ENCODE measurements around the gene CALCR. TPM values are rescaled to one million over a fixed set of nuclear protein-coding genes. Genes with fewer than 3 reads are reported as not detected.

The CALCR gene
- under 1 TPM; 0.15 to 0.80 (median 0.66) TPM for total RNA-seq

DNA sequence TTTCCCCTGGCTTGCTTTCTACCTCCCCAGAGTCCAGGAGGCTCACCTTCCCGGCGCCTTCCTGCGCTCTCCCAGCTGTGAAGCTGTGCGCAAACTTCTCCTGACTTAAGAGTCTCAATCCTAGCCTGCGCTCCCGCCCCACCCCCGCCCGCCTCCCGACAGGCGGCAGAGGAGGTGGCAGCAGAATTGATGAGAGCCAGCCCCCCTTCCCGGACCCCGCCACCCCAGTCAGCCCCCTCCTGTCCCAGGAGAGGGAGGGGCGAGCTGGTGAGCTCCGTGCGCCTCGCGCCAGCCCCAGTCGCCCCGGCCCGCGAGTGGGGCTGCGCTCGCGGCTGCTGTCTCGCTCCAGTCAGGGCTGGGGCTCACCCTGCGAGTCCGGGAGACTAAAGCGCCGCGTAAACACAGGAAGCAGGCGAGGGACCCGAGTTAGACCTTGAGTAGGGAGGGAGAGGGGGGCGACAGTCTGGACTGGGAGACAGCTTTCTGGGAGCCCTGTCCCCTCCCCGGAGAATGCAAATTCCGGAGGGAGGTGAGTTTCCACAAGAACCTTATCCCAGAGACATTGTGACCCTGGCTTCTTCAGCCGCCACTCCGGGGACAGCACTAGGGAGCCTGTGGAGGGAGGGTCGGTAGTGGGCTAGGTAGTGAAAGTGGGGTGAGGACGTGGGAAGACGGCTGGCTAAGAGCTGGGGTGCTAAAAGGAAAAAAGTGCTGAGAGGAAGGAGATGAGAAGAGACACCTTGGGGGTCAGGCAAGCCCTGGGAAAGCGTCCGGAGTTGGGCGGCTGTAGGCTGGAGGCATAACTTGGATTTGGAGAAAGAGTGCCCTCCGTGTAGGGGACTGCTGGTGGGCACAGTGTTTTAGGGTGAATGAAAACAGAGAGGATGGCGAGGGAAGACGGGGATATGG lies at the start of gene CALCR:
CALCR (minus strand) TSS at position 79 of the 909 bp plus-strand sequence. CDS start 87,743 bp downstream, outside the sequence.
- intact Hi-C loops (cut with DNase I; ENCODE audit: low total_unique reads), result no loop called here
- Histone ChIP-seq H3K27ac (no peak within 1 kb of the TSS), H3K9me3 (no peaks in the 10 kb centered on the region), H3K36me3 (no peaks in the 10 kb centered on the region), H3K27me3 (peaks cover 0 to 31% of the 10 kb centered on the region in 2 donors), H3K4me1 (no peaks in the 10 kb centered on the region), H3K4me3 (peak within 1 kb of the TSS; percentile 14 to 53 (median 27))
- DNase-seq (ENCODE audit: low spot score in 2 of 2), result no peak
- TF ChIP-seq POLR2A (IDR thresholded peaks at IDR 0.05) (no peak), POLR2AphosphoS5 (IDR thresholded peaks at IDR 0.05) (no peak)
- TF ChIP-seq, protein P1, sequence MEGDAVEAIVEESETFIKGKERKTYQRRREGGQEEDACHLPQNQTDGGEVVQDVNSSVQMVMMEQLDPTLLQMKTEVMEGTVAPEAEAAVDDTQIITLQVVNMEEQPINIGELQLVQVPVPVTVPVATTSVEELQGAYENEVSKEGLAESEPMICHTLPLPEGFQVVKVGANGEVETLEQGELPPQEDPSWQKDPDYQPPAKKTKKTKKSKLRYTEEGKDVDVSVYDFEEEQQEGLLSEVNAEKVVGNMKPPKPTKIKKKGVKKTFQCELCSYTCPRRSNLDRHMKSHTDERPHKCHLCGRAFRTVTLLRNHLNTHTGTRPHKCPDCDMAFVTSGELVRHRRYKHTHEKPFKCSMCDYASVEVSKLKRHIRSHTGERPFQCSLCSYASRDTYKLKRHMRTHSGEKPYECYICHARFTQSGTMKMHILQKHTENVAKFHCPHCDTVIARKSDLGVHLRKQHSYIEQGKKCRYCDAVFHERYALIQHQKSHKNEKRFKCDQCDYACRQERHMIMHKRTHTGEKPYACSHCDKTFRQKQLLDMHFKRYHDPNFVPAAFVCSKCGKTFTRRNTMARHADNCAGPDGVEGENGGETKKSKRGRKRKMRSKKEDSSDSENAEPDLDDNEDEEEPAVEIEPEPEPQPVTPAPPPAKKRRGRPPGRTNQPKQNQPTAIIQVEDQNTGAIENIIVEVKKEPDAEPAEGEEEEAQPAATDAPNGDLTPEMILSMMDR (IDR thresholded peaks at IDR 0.05), result no peak

DNA sequence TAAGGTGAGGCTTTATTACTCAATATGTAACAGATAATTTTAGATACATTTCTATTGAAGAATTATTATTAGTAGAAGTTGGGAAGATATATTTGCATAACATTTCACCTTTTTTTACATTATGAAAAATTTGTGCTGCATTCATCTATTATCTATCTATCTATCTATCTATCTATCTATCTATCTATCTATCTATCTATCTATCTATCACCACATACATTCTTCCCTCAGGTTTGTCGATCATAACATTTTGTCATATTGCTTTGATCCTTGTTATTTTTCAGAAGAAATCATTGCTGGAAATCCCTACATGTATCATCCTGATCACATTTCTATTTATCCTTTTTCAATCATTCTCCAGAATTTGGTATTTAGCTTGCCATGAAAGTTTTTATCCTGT lies 49.3 kb upstream of the CALCR start:
- no peak for DNase-seq (ENCODE audit: low spot score in 2 of 2)
- no peaks in the 10 kb centered on the region for H3K4me1 ChIP-seq
- TF ChIP-seq POLR2AphosphoS5 (IDR thresholded peaks at IDR 0.05) (no peak), POLR2A (IDR thresholded peaks at IDR 0.05) (no peak)
- TF ChIP-seq, protein P1 (IDR thresholded peaks at IDR 0.05), result no peak
- peaks cover 0 to 5% of the 10 kb centered on the region in 2 donors for H3K9me3 ChIP-seq
- intact Hi-C loops (cut with DNase I; ENCODE audit: low total_unique reads), result no loop called here
- H3K36me3 ChIP-seq, result no peaks in the 10 kb centered on the region
- no peak overlapping the region for H3K4me3 ChIP-seq
- H3K27me3 ChIP-seq, result no peaks in the 10 kb centered on the region
- no peak overlapping the region for H3K27ac ChIP-seq

DNA sequence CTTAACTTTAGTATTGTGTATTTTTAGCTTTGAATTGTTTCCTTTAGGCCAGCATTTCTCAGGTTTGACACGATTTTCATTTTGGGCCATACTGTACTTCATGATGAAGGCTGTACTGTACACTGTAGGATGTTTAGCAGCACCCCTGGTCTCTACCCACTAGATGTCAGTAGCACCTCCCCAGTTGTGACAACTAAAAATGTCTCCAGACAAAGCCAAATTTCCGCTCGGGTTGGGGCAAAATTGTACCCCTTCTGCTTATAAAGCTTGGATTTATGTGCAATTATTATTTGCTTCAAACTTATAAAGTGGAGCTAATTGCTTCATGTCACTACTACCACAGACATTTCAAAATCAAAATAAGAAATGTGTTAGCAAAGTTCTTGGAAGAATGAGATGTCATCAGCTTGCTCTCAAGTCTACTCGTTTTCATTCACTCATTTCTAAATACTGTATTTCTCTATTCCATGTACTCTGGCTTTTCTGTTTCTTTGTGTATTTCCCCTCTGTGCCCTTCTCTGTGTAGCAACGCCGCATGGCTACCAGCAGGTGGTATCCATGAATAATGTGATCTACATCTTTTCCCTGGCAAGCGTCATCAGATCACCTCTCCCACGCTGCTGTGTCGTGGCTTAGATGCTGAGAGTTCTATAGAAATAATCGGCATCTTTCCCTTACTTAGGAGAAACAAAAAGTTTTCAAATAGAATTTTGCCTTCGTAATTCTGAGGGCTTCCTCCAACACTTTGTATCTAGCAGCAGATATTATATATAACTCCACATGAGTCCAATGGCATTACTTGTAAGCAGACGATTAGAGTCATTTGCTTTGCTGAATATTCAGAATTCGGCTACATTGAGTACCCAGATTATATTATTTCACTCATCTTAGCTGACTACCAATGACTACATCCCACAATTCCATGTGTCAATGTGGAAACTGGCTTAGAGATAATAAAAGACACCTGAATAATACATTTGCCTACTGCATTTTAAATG lies 47.8 kb upstream of the CALCR start:
- intact Hi-C loops (cut with DNase I; ENCODE audit: low total_unique reads), result no loop called here
- Histone ChIP-seq H3K27ac (no peak overlapping the region), H3K36me3 (no peaks in the 10 kb centered on the region), H3K9me3 (peaks cover 0 to 5% of the 10 kb centered on the region in 2 donors), H3K4me1 (no peaks in the 10 kb centered on the region), H3K27me3 (no peaks in the 10 kb centered on the region), H3K4me3 (no peak overlapping the region)
- DNase-seq (ENCODE audit: low spot score in 2 of 2), result no peak
- no peak for TF ChIP-seq POLR2AphosphoS5 (IDR thresholded peaks at IDR 0.05)
- TF ChIP-seq, protein P1 (IDR thresholded peaks at IDR 0.05), result no peak
- no peak for TF ChIP-seq POLR2A (IDR thresholded peaks at IDR 0.05)

DNA sequence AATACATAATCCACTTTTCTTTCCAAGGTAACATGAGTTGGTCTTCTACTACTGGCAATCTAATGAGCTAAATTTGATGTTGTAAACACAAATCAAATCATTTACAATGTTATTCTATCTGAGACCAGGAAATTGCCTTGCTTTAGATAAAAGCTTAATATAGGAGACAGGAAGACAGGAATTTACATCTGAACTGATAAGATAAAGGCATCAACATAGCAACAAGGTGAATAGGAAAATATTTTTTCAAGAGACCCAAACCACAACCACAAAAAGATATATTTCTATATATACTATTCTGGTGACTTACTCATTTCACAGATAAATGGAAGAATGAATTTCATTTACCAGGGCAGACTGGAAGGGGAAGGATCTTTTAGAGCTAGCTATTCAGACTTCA lies 46.3 kb upstream of the CALCR start:
- Histone ChIP-seq H3K4me3 (no peak overlapping the region), H3K4me1 (no peaks in the 10 kb centered on the region), H3K27me3 (no peaks in the 10 kb centered on the region), H3K9me3 (no peaks in the 10 kb centered on the region), H3K27ac (no peak overlapping the region), H3K36me3 (no peaks in the 10 kb centered on the region)
- TF ChIP-seq, protein P1 (IDR thresholded peaks at IDR 0.05), result no peak
- TF ChIP-seq POLR2AphosphoS5 (IDR thresholded peaks at IDR 0.05) (no peak), POLR2A (IDR thresholded peaks at IDR 0.05) (no peak)
- no peak for DNase-seq (ENCODE audit: low spot score in 2 of 2)
- intact Hi-C loops (cut with DNase I; ENCODE audit: low total_unique reads), result no loop called here

Measured in breast epithelium (tissue), 4 donors.